Testis (tissue), 3 donors: ENCODE measurements around the gene COL26A1. TPM values are rescaled to one million over a fixed set of nuclear protein-coding genes. Genes with fewer than 3 reads are reported as not detected.

Source experiments
- DNase-seq: peaks from one replicate; pipeline ENCODE4 v3.0.0-alpha.2; 2019
- H3K27ac ChIP-seq, 2 donors: fragments of 200-600 bp; sonication (generic); one replicate each; pipeline ENCODE4 v1.5.1; 2019
- H3K27me3 ChIP-seq: fragments of 200-600 bp; sonication (generic); one replicate; pipeline ENCODE4 v1.5.1; 2019
- H3K36me3 ChIP-seq: fragments of 200-600 bp; sonication (generic); one replicate; pipeline ENCODE4 v1.5.1; 2017; ENCODE audit warnings: low read depth; ENCODE audit errors: missing control alignments
- H3K4me1 ChIP-seq: fragments of 200-600 bp; sonication (generic); one replicate; pipeline ENCODE4 v1.5.1; 2019
- H3K4me3 ChIP-seq, 2 donors: fragments of 200-600 bp; sonication (generic); one replicate each; pipeline ENCODE4 v1.5.1; 2017 to 2019
- H3K9me3 ChIP-seq: fragments of 200-600 bp; sonication (generic); one replicate; pipeline ENCODE4 v1.5.1; 2017
- CTCF ChIP-seq, 3 experiments: fragments of 450-650 bp in 2 of 3; fragments of 200-600 bp in 1 of 3; sonication (generic) in 1 of 3; IDR thresholded peaks; one replicate each; pipeline ENCODE4 v1.5.1; 2016 to 2019; ENCODE audit warnings: antibody characterized with exemption in 3 of 3, mild to moderate bottlenecking in 2 of 3, moderate library complexity in 1 of 3
- POLR2A ChIP-seq: fragments of 450-650 bp; IDR thresholded peaks from one replicate; pipeline ENCODE4 v1.6.1; 2017; ENCODE audit warnings: antibody characterized with exemption, mild to moderate bottlenecking, moderate library complexity
- WGBS, 2 donors: methylation state at CpG; one replicate each; pipeline ENCODE4 v1.1.5; 2018; 5-methylcytosine and 5-hydroxymethylcytosine counted together
- intact Hi-C: fragments of 100-400 bp; cut with DNase I; formaldehyde crosslinking; loops from one replicate; pipeline ENCODE4 v1.15.1; 2023; ENCODE audit warnings: low total_unique reads
- polyA plus RNA-seq: library from polyadenylated mRNA; stranded (reverse); fragments of 350-450 nt; fragmentation: Illumina TruSeq; extraction: RNeasy Lipid Tissue Mini Kit (QIAGEN cat#74804); gene quantifications from one replicate; pipeline ENCODE4 v1.2.3, GENCODE V29; 2014; ENCODE audit warnings: low read depth, low replicate concordance; ENCODE audit not compliant: insufficient read depth
- total RNA-seq, 2 donors: library from RNA; depleted of rRNA; stranded (reverse); fragments of >200 nt; gene quantifications; one replicate each; pipeline ENCODE4 v1.2.3, GENCODE V29; 2016

The COL26A1 gene
- total and polyA plus RNA-seq, 3 donors from 2014 or later: 0.94 to 3.1 (median 1.1) TPM

- H3K9me3 ChIP-seq: no peaks in the 10 kb centered on the region
- H3K36me3 ChIP-seq: no peaks in the 10 kb centered on the region
- 79 to 96% methylated on average over 5 to 7 of the region's 7 CpGs for WGBS, 2 donors
- peaks cover 10% of the 10 kb centered on the region for H3K4me1 ChIP-seq
- H3K27me3 ChIP-seq: no peaks in the 10 kb centered on the region
- no peak overlapping the region for H3K27ac ChIP-seq
- TF ChIP-seq CTCF (IDR thresholded peaks at IDR 0.05): no peak
- TF ChIP-seq POLR2A: no peak
- intact Hi-C loops: no loop called here
- no peak overlapping the region for H3K4me3 ChIP-seq
- no peak for DNase-seq
Observed at GRCh38 chr7:101533103-101533465, 170.4 kb downstream of the COL26A1 start.

- 84 to 89% methylated on average over 7 to 8 of the region's 8 CpGs for WGBS, 2 donors
- Histone ChIP-seq H3K27me3 (no peaks in the 10 kb centered on the region), H3K36me3 (no peaks in the 10 kb centered on the region), H3K4me3 (no peak overlapping the region), H3K9me3 (no peaks in the 10 kb centered on the region), H3K4me1 (peaks cover 10% of the 10 kb centered on the region), H3K27ac (no peak overlapping the region)
- DNase-seq: no peak
- intact Hi-C loops: no loop called here
- no peak for TF ChIP-seq POLR2A
- TF ChIP-seq CTCF (IDR thresholded peaks at IDR 0.05): no peak
Observed at GRCh38 chr7:101534015-101534803, 171.5 kb downstream of the COL26A1 start.

DNA sequence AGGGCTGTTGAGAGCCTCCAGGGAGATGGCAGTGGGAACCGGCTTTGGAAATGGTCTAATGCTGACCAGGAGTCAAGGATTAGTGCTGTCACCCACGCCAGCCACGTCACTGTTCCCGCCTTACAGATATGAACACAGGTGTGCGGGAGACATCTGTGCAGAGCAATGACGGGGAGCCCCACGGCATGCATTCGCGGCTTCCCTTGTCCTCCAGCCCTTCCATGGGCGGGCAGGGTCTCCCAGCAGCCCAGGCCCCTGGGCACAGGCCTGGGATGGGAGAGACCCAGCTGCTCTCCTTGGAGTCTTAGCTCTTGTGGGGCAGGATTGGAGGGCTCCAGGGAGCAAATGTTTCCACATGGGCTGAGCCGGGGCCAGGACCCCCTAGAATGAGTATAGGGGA lies 172.2 kb downstream of the COL26A1 start:
- no peak for DNase-seq
- Histone ChIP-seq H3K4me3 (no peak overlapping the region), H3K4me1 (peaks cover 10% of the 10 kb centered on the region), H3K27ac (no peak overlapping the region), H3K36me3 (no peaks in the 10 kb centered on the region), H3K9me3 (no peaks in the 10 kb centered on the region), H3K27me3 (no peaks in the 10 kb centered on the region)
- intact Hi-C loops: no loop called here
- TF ChIP-seq POLR2A: no peak
- TF ChIP-seq CTCF (IDR thresholded peaks at IDR 0.05): no peak
- 69 to 95% methylated on average over 2 to 11 of the region's 11 CpGs for WGBS, 2 donors

GRCh38 chr7:101535351-101535751 lies 172.7 kb downstream of the COL26A1 start:
- no peak for TF ChIP-seq POLR2A
- no peak for TF ChIP-seq CTCF (IDR thresholded peaks at IDR 0.05)
- intact Hi-C loops: no loop called here
- Histone ChIP-seq H3K27ac (no peak overlapping the region), H3K4me1 (peaks cover 10% of the 10 kb centered on the region), H3K9me3 (no peaks in the 10 kb centered on the region), H3K36me3 (no peaks in the 10 kb centered on the region), H3K27me3 (no peaks in the 10 kb centered on the region), H3K4me3 (no peak overlapping the region)
- DNase-seq: no peak
- 47 to 57% methylated on average over 7 of the region's 7 CpGs for WGBS, 2 donors

GRCh38 chr7:101536232-101536631 lies 173.6 kb downstream of the COL26A1 start:
- intact Hi-C loops: no loop called here
- 47 to 53% methylated on average over 5 to 6 of the region's 6 CpGs for WGBS, 2 donors
- DNase-seq: peak; percentile 47

More at GRCh38 chr7:101536232-101536631, 173.6 kb downstream of the COL26A1 start:
- no peaks in the 10 kb centered on the region for H3K27me3 ChIP-seq
- H3K4me1 ChIP-seq: peaks cover 10% of the 10 kb centered on the region
- no peaks in the 10 kb centered on the region for H3K36me3 ChIP-seq
- TF ChIP-seq CTCF (IDR thresholded peaks at IDR 0.05) (no peak), POLR2A (no peak)
- H3K4me3 ChIP-seq: no peak overlapping the region
- no peaks in the 10 kb centered on the region for H3K9me3 ChIP-seq
- H3K27ac ChIP-seq: no peak overlapping the region
